Liver (tissue), 9 donors: Measurements from ENCODE around the gene USP5. TPM values are rescaled to one million over a fixed set of nuclear protein-coding genes. Genes with fewer than 3 reads are reported as not detected.

Experiments
- DNase-seq: peaks from one replicate; pipeline ENCODE4 v3.0.0-alpha.2; 2017; ENCODE audit warnings: low spot score
- H3K27ac ChIP-seq, 2 donors: one replicate each; pipeline ENCODE4 v1.7.0; 2013; ENCODE audit warnings: inconsistent platforms in 2 of 2, low read length in 2 of 2, control low read depth in 1 of 2, low read depth in 1 of 2, mild to moderate bottlenecking in 1 of 2
- H3K27me3 ChIP-seq, 4 donors: one replicate each; pipeline versions ENCODE4 v1.6.1 to v1.7.0; 2013; ENCODE audit warnings: low read length in 3 of 4, inconsistent platforms in 1 of 4, mild to moderate bottlenecking in 1 of 4, moderate library complexity in 1 of 4; ENCODE audit not compliant: control insufficient read depth in 4 of 4, insufficient read depth in 4 of 4
- H3K36me3 ChIP-seq, 4 donors: one replicate each; pipeline versions ENCODE4 v1.6.1 to v1.7.0; 2013; ENCODE audit warnings: low read length in 3 of 4, mild to moderate bottlenecking in 3 of 4, low read depth in 1 of 4, moderate library complexity in 1 of 4; ENCODE audit not compliant: control insufficient read depth in 4 of 4, insufficient read depth in 3 of 4
- H3K4me1 ChIP-seq, 4 donors: one replicate each; pipeline versions ENCODE4 v1.6.1 to v1.7.0; 2013; ENCODE audit warnings: low read length in 3 of 4, mild to moderate bottlenecking in 3 of 4, moderate library complexity in 1 of 4; ENCODE audit not compliant: control insufficient read depth in 4 of 4, insufficient read depth in 4 of 4
- H3K4me3 ChIP-seq, 3 donors: one replicate each; pipeline versions ENCODE4 v1.6.1 to v1.7.0; 2013; ENCODE audit warnings: low read length in 3 of 3, control low read depth in 1 of 3, low read depth in 1 of 3, mild to moderate bottlenecking in 1 of 3
- H3K9ac ChIP-seq, 2 donors: one replicate each; pipeline ENCODE4 v1.7.0; 2013; ENCODE audit warnings: low read length in 2 of 2, mild to moderate bottlenecking in 2 of 2, moderate library complexity in 2 of 2, control low read depth in 1 of 2, low read depth in 1 of 2
- H3K9me3 ChIP-seq, 4 donors: one replicate each; pipeline versions ENCODE4 v1.6.1 to v1.7.0; 2013; ENCODE audit warnings: low read length in 3 of 4; ENCODE audit not compliant: control insufficient read depth in 4 of 4
- CTCF ChIP-seq: fragments of 150-350 bp; IDR thresholded peaks from 2 replicates; pipeline ENCODE4 v1.5.1; 2017; ENCODE audit warnings: improper control_type of control experiment, low read depth, low read length; ENCODE audit not compliant: missing input control
- EGR1 ChIP-seq, 2 donors: IDR thresholded peaks; 2 replicates each; pipeline ENCODE4 v1.6.1; 2016 to 2018; ENCODE audit warnings: antibody characterized with exemption in 2 of 2, low read depth in 2 of 2
- FOXA1 ChIP-seq: IDR thresholded peaks from 2 replicates; pipeline ENCODE4 v1.6.1; 2016; ENCODE audit warnings: antibody characterized with exemption
- FOXA2 ChIP-seq: IDR thresholded peaks from 2 replicates; pipeline ENCODE4 v1.6.1; 2016; ENCODE audit warnings: antibody characterized with exemption
- GABPA ChIP-seq, 2 donors: IDR thresholded peaks in 1 of 2; conservative IDR thresholded peaks in 1 of 2; 2 replicates each; pipeline ENCODE4 v1.6.1; 2016; ENCODE audit warnings: antibody characterized with exemption in 2 of 2, mild to moderate bottlenecking in 1 of 2, moderate library complexity in 1 of 2
- HNF4A ChIP-seq, 2 donors: conservative IDR thresholded peaks; 2 replicates each; pipeline ENCODE4 v1.6.1; 2016; ENCODE audit warnings: antibody characterized with exemption in 2 of 2, mild to moderate bottlenecking in 2 of 2
- HNF4G ChIP-seq: IDR thresholded peaks from 2 replicates; pipeline ENCODE4 v1.6.1; 2016; ENCODE audit warnings: antibody characterized with exemption
- JUND ChIP-seq, 2 donors: IDR thresholded peaks; 2 replicates each; pipeline ENCODE4 v1.6.1; 2016; ENCODE audit warnings: antibody characterized with exemption in 2 of 2
- NR2F2 ChIP-seq: IDR thresholded peaks from 2 replicates; pipeline ENCODE4 v1.6.1; 2016; ENCODE audit warnings: antibody characterized with exemption
- RAD21 ChIP-seq, 2 donors: IDR thresholded peaks; 2 replicates each; pipeline ENCODE4 v1.6.1; 2016; ENCODE audit warnings: antibody characterized with exemption in 2 of 2, mild to moderate bottlenecking in 2 of 2
- RXRA ChIP-seq, 2 donors: IDR thresholded peaks; 2 replicates each; pipeline ENCODE4 v1.6.1; 2017 to 2018; ENCODE audit warnings: antibody characterized with exemption in 2 of 2, mild to moderate bottlenecking in 1 of 2
- TAF1 ChIP-seq: conservative IDR thresholded peaks from 2 replicates; pipeline ENCODE4 v1.6.1; 2016; ENCODE audit warnings: antibody characterized with exemption, mild to moderate bottlenecking
- YY1 ChIP-seq: IDR thresholded peaks from 2 replicates; pipeline ENCODE4 v1.6.1; 2016; ENCODE audit warnings: antibody characterized with exemption, mild to moderate bottlenecking
- ZBTB33 ChIP-seq: IDR thresholded peaks from 2 replicates; pipeline ENCODE4 v1.6.1; 2016; ENCODE audit warnings: antibody characterized with exemption
- WGBS: extraction: QIAGEN DNeasy Blood & Tissue Kit; methylation state at CpG from one replicate; pipeline ENCODE4 v1.1.7; 2013; 5-methylcytosine and 5-hydroxymethylcytosine counted together
- polyA plus RNA-seq, 2 donors: library from polyadenylated mRNA; stranded (reverse) in 1 of 2; unstranded in 1 of 2; fragments of 200-250 nt in 1 of 2; fragments of >200 nt in 1 of 2; fragmentation: Nextera tagmentation in 1 of 2; extraction: Ambion mirVana in 1 of 2; gene quantifications; one replicate each; pipeline versions ENCODE4 v1.2.1 to v1.2.3, GENCODE V29; 2013 to 2015
- total RNA-seq, 2 donors: library from RNA; depleted of rRNA; stranded (reverse); fragments of >200 nt; gene quantifications; one replicate each; pipeline ENCODE4 v1.2.3, GENCODE V29; 2014
- TF ChIP-seq, protein P1 (sequence below): IDR thresholded peaks from 2 replicates; pipeline ENCODE4 v1.6.1; 2016; ENCODE audit warnings: antibody characterized with exemption, mild to moderate bottlenecking
- TF ChIP-seq, protein P2 (sequence below): IDR thresholded peaks from 2 replicates; pipeline ENCODE4 v1.6.1; 2016; ENCODE audit warnings: antibody characterized with exemption
- TF ChIP-seq, protein P3 (sequence below): IDR thresholded peaks from 2 replicates; pipeline ENCODE4 v1.6.1; 2016; ENCODE audit warnings: antibody characterized with exemption
- donor health status: healthy.
- donor health status: healthy.
- donor health status: healthy.
- donor health status: healthy.
- donor health status: healthy.

The USP5 gene
- total and polyA plus RNA-seq, 4 donors, result 15.2 to 41.0 (median 35.7) TPM

- TF ChIP-seq, protein P1, sequence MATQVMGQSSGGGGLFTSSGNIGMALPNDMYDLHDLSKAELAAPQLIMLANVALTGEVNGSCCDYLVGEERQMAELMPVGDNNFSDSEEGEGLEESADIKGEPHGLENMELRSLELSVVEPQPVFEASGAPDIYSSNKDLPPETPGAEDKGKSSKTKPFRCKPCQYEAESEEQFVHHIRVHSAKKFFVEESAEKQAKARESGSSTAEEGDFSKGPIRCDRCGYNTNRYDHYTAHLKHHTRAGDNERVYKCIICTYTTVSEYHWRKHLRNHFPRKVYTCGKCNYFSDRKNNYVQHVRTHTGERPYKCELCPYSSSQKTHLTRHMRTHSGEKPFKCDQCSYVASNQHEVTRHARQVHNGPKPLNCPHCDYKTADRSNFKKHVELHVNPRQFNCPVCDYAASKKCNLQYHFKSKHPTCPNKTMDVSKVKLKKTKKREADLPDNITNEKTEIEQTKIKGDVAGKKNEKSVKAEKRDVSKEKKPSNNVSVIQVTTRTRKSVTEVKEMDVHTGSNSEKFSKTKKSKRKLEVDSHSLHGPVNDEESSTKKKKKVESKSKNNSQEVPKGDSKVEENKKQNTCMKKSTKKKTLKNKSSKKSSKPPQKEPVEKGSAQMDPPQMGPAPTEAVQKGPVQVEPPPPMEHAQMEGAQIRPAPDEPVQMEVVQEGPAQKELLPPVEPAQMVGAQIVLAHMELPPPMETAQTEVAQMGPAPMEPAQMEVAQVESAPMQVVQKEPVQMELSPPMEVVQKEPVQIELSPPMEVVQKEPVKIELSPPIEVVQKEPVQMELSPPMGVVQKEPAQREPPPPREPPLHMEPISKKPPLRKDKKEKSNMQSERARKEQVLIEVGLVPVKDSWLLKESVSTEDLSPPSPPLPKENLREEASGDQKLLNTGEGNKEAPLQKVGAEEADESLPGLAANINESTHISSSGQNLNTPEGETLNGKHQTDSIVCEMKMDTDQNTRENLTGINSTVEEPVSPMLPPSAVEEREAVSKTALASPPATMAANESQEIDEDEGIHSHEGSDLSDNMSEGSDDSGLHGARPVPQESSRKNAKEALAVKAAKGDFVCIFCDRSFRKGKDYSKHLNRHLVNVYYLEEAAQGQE, result no peak
These were observed 9.4 kb downstream of the USP5 start (continued) for GRCh38 chr12:6861391-6861790.

DNA sequence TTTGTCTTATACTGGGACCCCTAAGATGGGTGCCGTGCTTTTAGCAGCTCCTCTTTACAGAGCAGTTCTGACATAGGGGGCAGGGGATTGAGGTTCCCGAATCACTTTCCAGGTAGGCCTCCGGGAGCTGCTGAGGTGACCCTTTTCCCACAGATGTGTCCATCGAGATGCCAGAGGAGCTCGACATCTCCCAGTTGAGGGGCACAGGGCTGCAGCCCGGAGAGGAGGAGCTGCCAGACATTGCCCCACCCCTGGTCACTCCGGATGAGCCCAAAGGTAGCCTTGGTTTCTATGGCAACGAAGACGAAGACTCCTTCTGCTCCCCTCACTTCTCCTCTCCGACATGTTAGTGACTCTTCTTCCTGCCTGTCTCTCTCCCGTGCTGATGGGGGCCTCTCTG, 11.1 kb downstream of the USP5 start:
- H3K9ac ChIP-seq, result no peak overlapping the region
- no peak overlapping the region for H3K27ac ChIP-seq
- H3K9me3 ChIP-seq, result no peaks in the 10 kb centered on the region
- no peaks in the 10 kb centered on the region for H3K27me3 ChIP-seq
- H3K4me3 ChIP-seq, result no peak overlapping the region
- H3K4me1 ChIP-seq, result peaks cover 3 to 8% (median 7%) of the 10 kb centered on the region in 4 donors
- DNase-seq, result no peak
- TF ChIP-seq EGR1 (IDR thresholded peaks at IDR 0.05; ENCODE audit: low read depth in 2 of 2) (no peak), RXRA (IDR thresholded peaks at IDR 0.05) (no peak), YY1 (no peak), GABPA (IDR thresholded peaks at IDR 0.05 in 1 of 2, conservative IDR thresholded peaks at IDR 0.05 in 1 of 2) (no peak), ZBTB33 (no peak), HNF4A (conservative IDR thresholded peaks at IDR 0.05) (no peak), FOXA2 (no peak), CTCF (no peak), RAD21 (IDR thresholded peaks at IDR 0.05) (no peak), JUND (IDR thresholded peaks at IDR 0.05) (no peak), TAF1 (no peak), HNF4G (no peak), NR2F2 (no peak), FOXA1 (no peak)
- TF ChIP-seq, protein P2, sequence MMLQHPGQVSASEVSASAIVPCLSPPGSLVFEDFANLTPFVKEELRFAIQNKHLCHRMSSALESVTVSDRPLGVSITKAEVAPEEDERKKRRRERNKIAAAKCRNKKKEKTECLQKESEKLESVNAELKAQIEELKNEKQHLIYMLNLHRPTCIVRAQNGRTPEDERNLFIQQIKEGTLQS, result no peak
- TF ChIP-seq, protein P3, sequence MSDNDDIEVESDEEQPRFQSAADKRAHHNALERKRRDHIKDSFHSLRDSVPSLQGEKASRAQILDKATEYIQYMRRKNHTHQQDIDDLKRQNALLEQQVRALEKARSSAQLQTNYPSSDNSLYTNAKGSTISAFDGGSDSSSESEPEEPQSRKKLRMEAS, result no peak
- TF ChIP-seq, protein P1, result no peak
- WGBS, result 94% methylated on average over 11 of the region's 11 CpGs
- H3K36me3 ChIP-seq, result peaks cover 12 to 63% (median 34%) of the 10 kb centered on the region in 4 donors
